Measurements from ENCODE around the gene SNAPIN.

DNA sequence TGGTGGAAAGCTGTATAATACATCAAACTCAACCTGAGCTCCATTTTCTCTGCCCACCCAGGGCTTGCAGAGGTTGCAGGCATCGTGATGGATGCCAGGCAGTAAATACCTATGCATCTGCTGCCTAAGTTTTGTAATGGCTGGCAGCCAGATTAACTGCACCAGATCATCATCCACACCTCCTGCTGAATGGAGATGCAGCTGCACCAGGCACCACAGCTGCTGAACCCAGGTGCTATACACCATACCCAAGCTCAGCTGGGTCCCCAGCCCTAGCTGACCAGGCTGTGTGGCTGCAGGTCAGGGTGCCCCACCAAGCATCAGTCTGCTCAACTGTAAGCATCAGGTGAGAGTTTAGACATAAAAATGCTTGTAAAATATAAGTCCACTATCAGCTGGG is 6.7 kb upstream of the SNAPIN start:
- TF ChIP-seq, protein P1, sequence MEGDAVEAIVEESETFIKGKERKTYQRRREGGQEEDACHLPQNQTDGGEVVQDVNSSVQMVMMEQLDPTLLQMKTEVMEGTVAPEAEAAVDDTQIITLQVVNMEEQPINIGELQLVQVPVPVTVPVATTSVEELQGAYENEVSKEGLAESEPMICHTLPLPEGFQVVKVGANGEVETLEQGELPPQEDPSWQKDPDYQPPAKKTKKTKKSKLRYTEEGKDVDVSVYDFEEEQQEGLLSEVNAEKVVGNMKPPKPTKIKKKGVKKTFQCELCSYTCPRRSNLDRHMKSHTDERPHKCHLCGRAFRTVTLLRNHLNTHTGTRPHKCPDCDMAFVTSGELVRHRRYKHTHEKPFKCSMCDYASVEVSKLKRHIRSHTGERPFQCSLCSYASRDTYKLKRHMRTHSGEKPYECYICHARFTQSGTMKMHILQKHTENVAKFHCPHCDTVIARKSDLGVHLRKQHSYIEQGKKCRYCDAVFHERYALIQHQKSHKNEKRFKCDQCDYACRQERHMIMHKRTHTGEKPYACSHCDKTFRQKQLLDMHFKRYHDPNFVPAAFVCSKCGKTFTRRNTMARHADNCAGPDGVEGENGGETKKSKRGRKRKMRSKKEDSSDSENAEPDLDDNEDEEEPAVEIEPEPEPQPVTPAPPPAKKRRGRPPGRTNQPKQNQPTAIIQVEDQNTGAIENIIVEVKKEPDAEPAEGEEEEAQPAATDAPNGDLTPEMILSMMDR (IDR thresholded peaks at IDR 0.05) = no peak
- TF ChIP-seq POLR2AphosphoS5 (IDR thresholded peaks at IDR 0.05) (no peak), POLR2A (IDR thresholded peaks at IDR 0.05) (no peak), EP300 (IDR thresholded peaks at IDR 0.05; ENCODE audit: low read depth) (no peak)
